Karpas-422 (cell line): ENCODE results near the gene FTMT. TPM values are rescaled to one million over a fixed set of nuclear protein-coding genes. Genes with fewer than 3 reads are reported as not detected.

Experiments
- DNase-seq: peaks from one replicate; pipeline ENCODE4 v3.0.0-alpha.2; 2015
- H2AFZ ChIP-seq: fragments of 200-600 bp; sonication (generic); 2 replicates; pipeline ENCODE4 v1.6.1; 2014; ENCODE audit warnings: antibody characterized with exemption, low read length, mixed read lengths
- H3K27ac ChIP-seq: fragments of 200-600 bp; sonication (generic); 2 replicates; pipeline ENCODE4 v1.5.1; 2014; ENCODE audit warnings: mild to moderate bottlenecking, low read length, moderate library complexity
- H3K27me3 ChIP-seq: fragments of 200-600 bp; sonication (generic); 2 replicates; pipeline ENCODE4 v1.6.1; 2014; ENCODE audit warnings: low read length, mixed read lengths
- H3K36me3 ChIP-seq: fragments of 200-600 bp; sonication (generic); 2 replicates; pipeline ENCODE4 v1.6.1; 2014; ENCODE audit warnings: low read length, mixed read lengths; ENCODE audit not compliant: insufficient read depth
- H3K4me1 ChIP-seq: fragments of 200-600 bp; sonication (generic); 2 replicates; pipeline ENCODE4 v1.6.1; 2014; ENCODE audit warnings: mild to moderate bottlenecking, low read length, mixed read lengths
- H3K4me2 ChIP-seq: fragments of 200-600 bp; sonication (generic); 2 replicates; pipeline ENCODE4 v1.6.1; 2014; ENCODE audit warnings: low read length, low read depth, mild to moderate bottlenecking; ENCODE audit not compliant: poor library complexity, severe bottlenecking
- H3K4me3 ChIP-seq: fragments of 200-600 bp; sonication (generic); 2 replicates; pipeline ENCODE4 v1.5.1; 2014; ENCODE audit warnings: mild to moderate bottlenecking, antibody characterized with exemption, low read length, mixed read lengths
- H3K79me2 ChIP-seq: fragments of 200-600 bp; sonication (generic); 2 replicates; pipeline ENCODE4 v1.6.1; 2014; ENCODE audit warnings: mild to moderate bottlenecking, low read length, mixed read lengths
- H3K9ac ChIP-seq: fragments of 200-600 bp; sonication (generic); 2 replicates; pipeline ENCODE4 v1.6.0; 2014; ENCODE audit warnings: low read length
- H3K9me2 ChIP-seq: fragments of 200-600 bp; sonication (generic), shearing (Covaris generic); replicated peaks from 2 replicates; pipeline ENCODE4 v1.6.0; 2014; ENCODE audit warnings: mild to moderate bottlenecking, low read length, moderate library complexity; ENCODE audit not compliant: insufficient read depth
- H3K9me3 ChIP-seq: fragments of 300-700, 200-600 bp; sonication (generic); 2 replicates; pipeline ENCODE4 v1.6.1; 2014; ENCODE audit warnings: low read length, mixed read lengths
- H4K20me1 ChIP-seq: fragments of 200-600 bp; sonication (generic); 2 replicates; pipeline ENCODE4 v1.6.1; 2014; ENCODE audit warnings: mild to moderate bottlenecking, antibody characterized with exemption, low read length, low read depth; ENCODE audit not compliant: insufficient read depth
- total RNA-seq: library from RNA; depleted of rRNA; stranded (reverse); fragments of >200 nt; shearing (Covaris generic); gene quantifications from 2 replicates; pipeline ENCODE4 v1.2.3, GENCODE V29; 2014; ENCODE audit warnings: low replicate concordance; rRNA removed

Gene FTMT
- total RNA-seq, 1 experiment from 2014 or later = not detected

DNA sequence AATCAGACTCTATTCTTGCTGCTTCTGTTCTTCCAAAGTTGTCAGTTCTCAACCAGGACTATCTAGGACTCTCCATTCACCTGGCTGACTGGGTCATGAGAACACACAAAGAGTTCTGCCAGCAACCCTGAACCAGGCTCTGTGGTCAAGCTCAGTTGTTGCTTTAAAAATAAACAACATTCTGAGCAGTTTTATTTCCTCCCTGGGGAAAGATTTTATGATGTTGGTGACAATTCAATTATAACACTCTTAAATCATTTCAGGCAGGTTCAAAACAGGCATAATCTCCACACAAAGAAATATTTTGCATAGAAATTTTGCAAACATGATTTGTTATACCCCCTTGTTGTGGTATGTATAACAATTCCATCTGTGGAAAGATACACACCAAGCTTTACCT is 36.0 kb downstream of the FTMT start:
- no peaks in the 10 kb centered on the region for H3K4me1 ChIP-seq
- H3K27me3 ChIP-seq = no peaks in the 10 kb centered on the region
- H3K9ac ChIP-seq = no peak overlapping the region
- no peak for DNase-seq
- H3K79me2 ChIP-seq = no peaks in the 10 kb centered on the region
- H3K9me2 ChIP-seq = 0 out of 2 replicates have a peak, but pooled peaks cover 2% of the 10 kb centered on the region
- H3K27ac ChIP-seq = no peak overlapping the region
- no peak overlapping the region for H2AFZ ChIP-seq
- H3K36me3 ChIP-seq = no peaks in the 10 kb centered on the region
- H3K9me3 ChIP-seq = no peaks in the 10 kb centered on the region
- no peak overlapping the region for H3K4me2 ChIP-seq
- no peaks in the 10 kb centered on the region for H4K20me1 ChIP-seq
- no peak overlapping the region for H3K4me3 ChIP-seq

DNA sequence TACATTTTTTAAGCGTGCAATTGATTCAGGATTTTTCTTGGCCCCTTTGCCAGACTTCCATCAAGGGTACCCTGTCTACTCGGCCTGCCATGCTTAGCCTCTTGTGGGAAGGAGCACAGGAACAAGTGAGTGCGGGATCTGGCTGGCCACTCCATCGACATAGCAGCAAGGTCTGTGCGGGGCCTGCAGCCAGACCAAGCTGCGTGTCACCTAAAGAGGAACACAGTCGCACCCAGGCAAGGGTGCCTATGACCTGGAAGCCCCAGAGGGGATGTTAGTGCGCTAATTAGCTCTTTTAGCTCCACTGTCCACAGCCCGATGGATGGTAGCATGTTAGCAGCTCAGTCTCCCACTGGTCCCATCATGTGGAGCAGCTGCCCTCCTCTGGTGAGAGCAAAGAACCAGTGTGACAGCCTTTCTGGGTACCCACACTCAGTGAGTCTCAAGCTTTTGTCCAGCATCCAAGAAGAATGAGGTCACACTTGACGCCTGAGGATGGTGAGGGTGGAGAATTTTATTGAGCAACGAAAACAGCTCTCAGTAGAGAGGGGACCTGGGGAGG is 38.7 kb downstream of the FTMT start:
- Histone ChIP-seq H3K36me3 (no peaks in the 10 kb centered on the region), H3K27ac (no peak overlapping the region), H3K9me3 (no peaks in the 10 kb centered on the region), H3K4me2 (no peak overlapping the region), H2AFZ (no peak overlapping the region), H3K9me2 (0 out of 2 replicates have a peak, but pooled peaks cover 2% of the 10 kb centered on the region), H3K9ac (no peak overlapping the region), H3K79me2 (no peaks in the 10 kb centered on the region), H3K4me3 (no peak overlapping the region), H3K4me1 (no peaks in the 10 kb centered on the region), H4K20me1 (no peaks in the 10 kb centered on the region), H3K27me3 (no peaks in the 10 kb centered on the region)
- DNase-seq = no peak

DNA sequence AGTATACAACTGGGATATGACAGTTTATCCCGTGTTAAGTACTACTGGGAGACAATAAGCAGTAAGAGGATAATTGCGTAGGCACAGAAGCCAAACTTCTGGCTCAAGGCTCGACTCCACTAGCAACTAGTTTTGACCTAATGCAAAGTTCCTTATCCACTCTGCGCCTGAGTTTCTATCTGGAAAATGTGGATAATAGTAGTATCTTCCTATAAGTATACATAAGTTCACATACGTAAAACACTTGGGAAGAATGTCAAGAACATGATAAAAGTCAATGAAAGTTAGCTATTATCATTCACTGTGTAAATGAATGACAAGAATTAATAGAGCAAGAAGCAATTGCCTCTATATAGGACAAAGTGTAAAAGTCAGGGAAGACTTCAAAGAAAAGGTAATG is 45.7 kb downstream of the FTMT start:
- Histone ChIP-seq H3K4me2 (no peak overlapping the region), H3K79me2 (no peaks in the 10 kb centered on the region), H3K4me3 (no peak overlapping the region)

DNA sequence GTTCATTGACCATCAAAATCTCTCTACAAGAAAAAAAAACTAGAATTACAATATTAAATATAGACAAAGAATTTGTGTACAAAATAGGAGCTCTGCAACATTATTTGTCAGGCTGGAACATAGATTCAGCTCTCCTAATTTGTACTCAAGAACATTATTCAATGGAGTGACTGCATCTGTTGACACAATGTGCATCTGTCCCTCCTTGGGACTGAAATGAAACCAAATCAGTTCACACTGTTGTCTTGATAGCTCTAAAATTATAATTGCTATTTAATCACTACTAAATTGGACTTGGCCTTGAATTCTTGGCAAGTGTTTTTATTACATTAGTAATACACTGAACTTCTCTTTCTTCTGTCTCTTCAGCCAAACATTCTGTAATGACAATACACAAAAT is 47.7 kb downstream of the FTMT start:
- no peak overlapping the region for H3K9ac ChIP-seq
- no peaks in the 10 kb centered on the region for H3K79me2 ChIP-seq
- H3K27ac ChIP-seq = no peak overlapping the region
- no peak overlapping the region for H3K4me3 ChIP-seq
- H3K36me3 ChIP-seq = no peaks in the 10 kb centered on the region
- H2AFZ ChIP-seq = no peak overlapping the region
- H3K9me3 ChIP-seq = no peaks in the 10 kb centered on the region
- H3K27me3 ChIP-seq = no peaks in the 10 kb centered on the region
- no peak for DNase-seq
- H3K9me2 ChIP-seq = no peaks in the 10 kb centered on the region
- H3K4me2 ChIP-seq = no peak overlapping the region
- H4K20me1 ChIP-seq = no peaks in the 10 kb centered on the region
- no peaks in the 10 kb centered on the region for H3K4me1 ChIP-seq

More for the DNA sequence above, 45.7 kb downstream of the FTMT start:
- no peaks in the 10 kb centered on the region for H3K9me2 ChIP-seq
- DNase-seq = no peak
- H3K27ac ChIP-seq = no peak overlapping the region
- no peaks in the 10 kb centered on the region for H3K36me3 ChIP-seq
- H3K9ac ChIP-seq = no peak overlapping the region
- no peak overlapping the region for H2AFZ ChIP-seq
- H3K27me3 ChIP-seq = no peaks in the 10 kb centered on the region
- no peaks in the 10 kb centered on the region for H4K20me1 ChIP-seq
- no peaks in the 10 kb centered on the region for H3K4me1 ChIP-seq
- H3K9me3 ChIP-seq = no peaks in the 10 kb centered on the region

Other genes with a start within 250 kb of the FTMT start
- 10.7 and 18.6 TPM in 2 replicates for gene SRFBP1, start 110.1 kb downstream of the FTMT start, total RNA-seq
- not detected in 2 replicates for gene LOX, start 226.4 kb downstream of the FTMT start, total RNA-seq